Kidney (tissue), 14 donors: ENCODE measurements around the gene YPEL2. TPM values are rescaled to one million over a fixed set of nuclear protein-coding genes. Genes with fewer than 3 reads are reported as not detected.
A peak's percentile ranks its signal among the peaks of the same experiment; 100 is the strongest.

Experiments
- DNase-seq, 5 donors: peaks; one replicate each; pipeline ENCODE4 v3.0.0-alpha.2; 2013 to 2020
- FAIRE-seq: peaks from 2 replicates; lab custom pipeline; 2012; peaks lifted over from hg19 to GRCh38; lab: Jason Lieb, UNC
- H3K27ac ChIP-seq, 2 donors: one replicate each; pipeline ENCODE4 v1.7.0; 2013; ENCODE audit warnings: low read depth in 2 of 2, low read length in 2 of 2, inconsistent platforms in 1 of 2
- H3K27me3 ChIP-seq: one replicate; pipeline ENCODE4 v1.7.1; 2013; ENCODE audit warnings: low read length, inconsistent platforms; ENCODE audit not compliant: control insufficient read depth, insufficient read depth
- H3K36me3 ChIP-seq, 3 donors: one replicate each; pipeline versions ENCODE4 v1.7.0 to v1.7.1; 2013; ENCODE audit warnings: low read length in 3 of 3, control low read depth in 1 of 3, inconsistent platforms in 1 of 3; ENCODE audit not compliant: insufficient read depth in 3 of 3, control insufficient read depth in 2 of 3
- H3K4me1 ChIP-seq, 3 donors: one replicate each; pipeline versions ENCODE4 v1.7.0 to v1.7.1; 2013; ENCODE audit warnings: low read length in 3 of 3, inconsistent platforms in 1 of 3, low read depth in 1 of 3; ENCODE audit not compliant: control insufficient read depth in 2 of 3, insufficient read depth in 2 of 3
- H3K4me3 ChIP-seq, 3 donors: one replicate each; pipeline versions ENCODE4 v1.7.0 to v1.8.1; 2013; ENCODE audit warnings: low read length in 3 of 3, control low read depth in 1 of 3, inconsistent platforms in 1 of 3
- H3K9ac ChIP-seq, 3 donors: one replicate each; pipeline versions ENCODE4 v1.7.0 to v1.7.1; 2013; ENCODE audit warnings: low read length in 3 of 3, control low read depth in 1 of 3, inconsistent platforms in 1 of 3
- H3K9me3 ChIP-seq, 3 donors: one replicate each; pipeline versions ENCODE4 v1.7.0 to v1.7.1; 2013; ENCODE audit warnings: low read length in 3 of 3, control low read depth in 1 of 3, inconsistent platforms in 1 of 3; ENCODE audit not compliant: control insufficient read depth in 2 of 3, insufficient read depth in 1 of 3
- CTCF ChIP-seq: IDR thresholded peaks from 3 replicates; pipeline ENCODE4 v1.5.1; 2012; ENCODE audit warnings: mild to moderate bottlenecking, moderate library complexity, borderline replicate concordance; ENCODE audit not compliant: insufficient read depth; ENCODE audit errors: extremely low read depth
- intact Hi-C: fragments of 100-400 bp; cut with DNase I; formaldehyde crosslinking; loops from one replicate; pipeline ENCODE4 v1.11.1; 2022
- polyA plus RNA-seq: library from polyadenylated mRNA; stranded (reverse); fragments of 350-450 nt; fragmentation: Illumina TruSeq; extraction: RNeasy Lipid Tissue Mini Kit (QIAGEN cat#74804); gene quantifications from one replicate; pipeline ENCODE4 v1.2.3, GENCODE V29; 2014; ENCODE audit warnings: low read depth, low replicate concordance; ENCODE audit not compliant: insufficient read depth
- total RNA-seq: library from RNA; stranded (reverse); fragmentation: NEBNext Ultra II Directional; extraction: Animal tissue kit (Norgen Biotek cat#: 25700); gene quantifications from one replicate; pipeline ENCODE4 v1.2.1, GENCODE V29; 2021
- donor health status: control.
- donor health status: control.
- donor health status: control.
- donor health status: control.
- donor health status: control.
- donor health status: DM: yes; HTN: yes; CAD: no.
- donor health status: Normal renal cell carcinoma (clear cell type).

YPEL2 gene
- total and polyA plus RNA-seq, 2 donors from 2014 or later = 9.0 to 53.6 TPM

GRCh38 chr17:59353106-59353854, 21.8 kb downstream of the YPEL2 start:
- no peak overlapping the region for H3K4me3 ChIP-seq
- no peaks in the 10 kb centered on the region for H3K9me3 ChIP-seq
- no peak overlapping the region for H3K9ac ChIP-seq
- H3K4me1 ChIP-seq = peaks cover 0 to 27% (median 23%) of the 10 kb centered on the region in 3 donors
- no peak overlapping the region for H3K27ac ChIP-seq
- DNase-seq = no peak
- FAIRE-seq = no peak
- H3K27me3 ChIP-seq = no peaks in the 10 kb centered on the region
- H3K36me3 ChIP-seq = peaks cover 0 to 9% (median 7%) of the 10 kb centered on the region in 3 donors
- intact Hi-C loops = no loop called here
- TF ChIP-seq CTCF = no peak

- peak overlapping the region in 1 of 2 donors; percentile 23 for H3K27ac ChIP-seq
- H3K4me3 ChIP-seq = no peak overlapping the region
- intact Hi-C loops = no loop called here
- no peaks in the 10 kb centered on the region for H3K27me3 ChIP-seq
- no peak for TF ChIP-seq CTCF
- no peak overlapping the region for H3K9ac ChIP-seq
- peaks cover 0 to 27% (median 18%) of the 10 kb centered on the region in 3 donors for H3K4me1 ChIP-seq
- no peaks in the 10 kb centered on the region for H3K9me3 ChIP-seq
- DNase-seq = no peak
- FAIRE-seq = no peak
- H3K36me3 ChIP-seq = peaks cover 0 to 9% (median 7%) of the 10 kb centered on the region in 3 donors
Observed at GRCh38 chr17:59353936-59354755, 22.7 kb downstream of the YPEL2 start.

GRCh38 chr17:59355030-59355701, 23.7 kb downstream of the YPEL2 start:
- no peak for TF ChIP-seq CTCF
- Histone ChIP-seq H3K36me3 (peaks cover 0 to 9% (median 7%) of the 10 kb centered on the region in 3 donors), H3K27ac (no peak overlapping the region), H3K27me3 (no peaks in the 10 kb centered on the region), H3K4me3 (no peak overlapping the region), H3K9ac (no peak overlapping the region), H3K9me3 (no peaks in the 10 kb centered on the region), H3K4me1 (peaks cover 0 to 27% (median 18%) of the 10 kb centered on the region in 3 donors)
- FAIRE-seq (no peak), DNase-seq (no peak)
- intact Hi-C loops = no loop called here
